RWPE2 (cell line): ENCODE results near the gene IP6K3.

Experiments used
- ATAC-seq: fragments of 200-7000 bp; cut with Tn5 transposase; 3 replicates; pipeline ENCODE4 v1.9.1; 2021; ENCODE audit warnings: low read depth
- DNase-seq: peaks from one replicate; pipeline ENCODE4 v3.0.0-alpha.2; 2020; ENCODE audit warnings: low spot score
- H3K27ac ChIP-seq: fragments of 450-650 bp; 2 replicates; pipeline ENCODE4 v1.5.1; 2017; ENCODE audit warnings: mild to moderate bottlenecking; ENCODE audit not compliant: poor library complexity, severe bottlenecking
- H3K27me3 ChIP-seq: fragments of 250-450 bp; sonication (Bioruptor Pico); 2 replicates; pipeline ENCODE4 v1.5.1; 2021; ENCODE audit warnings: mild to moderate bottlenecking, moderate library complexity; ENCODE audit not compliant: insufficient read depth, poor library complexity, severe bottlenecking
- H3K36me3 ChIP-seq: fragments of 250-450 bp; sonication (Bioruptor Pico); 2 replicates; pipeline ENCODE4 v1.5.1; 2020; ENCODE audit warnings: low read depth, mild to moderate bottlenecking, moderate library complexity
- H3K4me1 ChIP-seq: fragments of 250-450 bp; sonication (Bioruptor Pico); 2 replicates; pipeline ENCODE4 v1.5.1; 2021; ENCODE audit warnings: mild to moderate bottlenecking, moderate library complexity; ENCODE audit not compliant: insufficient read depth, poor library complexity, severe bottlenecking
- H3K4me3 ChIP-seq: fragments of 250-450 bp; sonication (Bioruptor Pico); 2 replicates; pipeline ENCODE4 v1.5.1; 2021; ENCODE audit warnings: mild to moderate bottlenecking, moderate library complexity; ENCODE audit not compliant: severe bottlenecking
- H3K9me3 ChIP-seq: fragments of 250-450 bp; sonication (Bioruptor Pico); 2 replicates; pipeline ENCODE4 v1.5.1; 2021; ENCODE audit warnings: mild to moderate bottlenecking, moderate library complexity; ENCODE audit not compliant: severe bottlenecking
- CTCF ChIP-seq: fragments of 450-650 bp; IDR thresholded peaks from one replicate; pipeline ENCODE4 v1.5.1; 2017; ENCODE audit warnings: mild to moderate bottlenecking, moderate library complexity; ENCODE audit not compliant: poor library complexity, severe bottlenecking

IP6K3 gene

GRCh38 chr6:33716379-33716778, 30.3 kb downstream of the IP6K3 start:
- ATAC-seq (no peak), DNase-seq (no peak)
- no peak for TF ChIP-seq CTCF
- no peaks in the 10 kb centered on the region for H3K36me3 ChIP-seq
- peaks cover 20% of the 10 kb centered on the region for H3K4me1 ChIP-seq
- H3K9me3 ChIP-seq, result no peaks in the 10 kb centered on the region
- H3K4me3 ChIP-seq, result no peak overlapping the region
- H3K27ac ChIP-seq, result no peak overlapping the region
- no peaks in the 10 kb centered on the region for H3K27me3 ChIP-seq

- H3K36me3 ChIP-seq, result peaks cover 13% of the 10 kb centered on the region
- H3K27me3 ChIP-seq, result no peaks in the 10 kb centered on the region
- no peaks in the 10 kb centered on the region for H3K9me3 ChIP-seq
- H3K27ac ChIP-seq, result no peak overlapping the region
- ATAC-seq (no peak), DNase-seq (no peak)
- no peak overlapping the region for H3K4me3 ChIP-seq
- peaks cover 23% of the 10 kb centered on the region for H3K4me1 ChIP-seq
- no peak for TF ChIP-seq CTCF
Measured at GRCh38 chr6:33714385-33715040, 32.2 kb downstream of the IP6K3 start.

GRCh38 chr6:33713786-33714185, 32.9 kb downstream of the IP6K3 start:
- Histone ChIP-seq H3K9me3 (no peaks in the 10 kb centered on the region), H3K27me3 (no peaks in the 10 kb centered on the region), H3K4me3 (no peak overlapping the region), H3K36me3 (peaks cover 20% of the 10 kb centered on the region), H3K4me1 (peaks cover 22% of the 10 kb centered on the region), H3K27ac (no peak overlapping the region)
- no peak for TF ChIP-seq CTCF
- DNase-seq, result no peak
- no peak for ATAC-seq

GRCh38 chr6:33712914-33713313, 33.8 kb downstream of the IP6K3 start:
- no peak overlapping the region for H3K27ac ChIP-seq
- no peak overlapping the region for H3K4me3 ChIP-seq
- peaks cover 29% of the 10 kb centered on the region for H3K36me3 ChIP-seq
- peaks cover 15% of the 10 kb centered on the region for H3K4me1 ChIP-seq
- no peak for DNase-seq
- no peaks in the 10 kb centered on the region for H3K27me3 ChIP-seq
- no peak for TF ChIP-seq CTCF
- no peak for ATAC-seq
- H3K9me3 ChIP-seq, result no peaks in the 10 kb centered on the region
